ENCODE results near the gene CD247. TPM values are rescaled to one million over a fixed set of nuclear protein-coding genes. Genes with fewer than 3 reads are reported as not detected.

CD247 gene
- total and polyA plus RNA-seq, 2 of the 4 experiments (the other 2 are of a cell fraction), result not detected

DNA sequence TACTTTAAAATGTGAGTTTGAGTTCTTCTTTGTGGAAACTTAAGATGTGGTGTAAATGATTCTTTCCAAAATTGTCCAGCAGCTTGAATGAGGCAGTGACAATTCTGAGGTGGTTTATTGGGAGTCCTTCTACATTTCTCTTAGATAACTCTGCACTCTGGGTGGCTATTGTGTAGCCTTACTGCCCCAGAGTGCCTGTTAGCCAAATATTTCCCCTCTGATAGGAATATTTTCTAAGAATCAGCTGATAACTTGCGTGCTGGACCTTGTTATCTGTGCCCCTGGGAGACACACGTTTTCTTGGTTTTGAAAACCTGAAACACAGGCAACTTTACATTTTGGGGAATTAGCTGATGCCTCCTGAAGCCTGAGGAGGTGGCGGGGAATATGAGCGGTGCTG is 91.6 kb downstream of the CD247 start:
- H3K9me3 ChIP-seq (ENCODE audit: control insufficient read depth, insufficient read depth, low read length), result no peaks in the 10 kb centered on the region
- ATAC-seq (ENCODE audit: low read depth), result no peak
- dilution Hi-C loops (cut with HindIII; ENCODE audit: low sequenced_read_pairs, unreplicated experiment), result loop anchor here (25.0 kb wide), 1 partner anchor 164 kb away; no protein-coding TSS in a partner anchor
- DNase-seq, result no peak
- no peak overlapping the region for H4K8ac ChIP-seq (ENCODE audit: low read depth in 2 of 2, low read length in 2 of 2)
- no peak overlapping the region for H3K18ac ChIP-seq (ENCODE audit: low read depth, low read length)
- H3K9me1 ChIP-seq (ENCODE audit: insufficient read depth, low read length), result no peaks in the 10 kb centered on the region
- H4K91ac ChIP-seq (ENCODE audit: insufficient read depth, low read depth, low read length), result no peak overlapping the region
- WGBS, 2 experiments (ENCODE audit: extremely low coverage in 2 of 2, insufficient read length in 1 of 2), result no CpG with 5 or more reads among the region's 4 CpGs
- no peak overlapping the region for H3K4ac ChIP-seq (ENCODE audit: low read depth, low read length)
- no peak for TF ChIP-seq MAFK (IDR thresholded peaks at IDR 0.05; ENCODE audit: low read depth, low read length)
- no peak for TF ChIP-seq MXI1 (IDR thresholded peaks at IDR 0.05; ENCODE audit: borderline replicate concordance, low read depth, low read length)
- no peak for TF ChIP-seq POLR2A (IDR thresholded peaks at IDR 0.05; ENCODE audit: low read depth, low read length)
- TF ChIP-seq, protein P1, sequence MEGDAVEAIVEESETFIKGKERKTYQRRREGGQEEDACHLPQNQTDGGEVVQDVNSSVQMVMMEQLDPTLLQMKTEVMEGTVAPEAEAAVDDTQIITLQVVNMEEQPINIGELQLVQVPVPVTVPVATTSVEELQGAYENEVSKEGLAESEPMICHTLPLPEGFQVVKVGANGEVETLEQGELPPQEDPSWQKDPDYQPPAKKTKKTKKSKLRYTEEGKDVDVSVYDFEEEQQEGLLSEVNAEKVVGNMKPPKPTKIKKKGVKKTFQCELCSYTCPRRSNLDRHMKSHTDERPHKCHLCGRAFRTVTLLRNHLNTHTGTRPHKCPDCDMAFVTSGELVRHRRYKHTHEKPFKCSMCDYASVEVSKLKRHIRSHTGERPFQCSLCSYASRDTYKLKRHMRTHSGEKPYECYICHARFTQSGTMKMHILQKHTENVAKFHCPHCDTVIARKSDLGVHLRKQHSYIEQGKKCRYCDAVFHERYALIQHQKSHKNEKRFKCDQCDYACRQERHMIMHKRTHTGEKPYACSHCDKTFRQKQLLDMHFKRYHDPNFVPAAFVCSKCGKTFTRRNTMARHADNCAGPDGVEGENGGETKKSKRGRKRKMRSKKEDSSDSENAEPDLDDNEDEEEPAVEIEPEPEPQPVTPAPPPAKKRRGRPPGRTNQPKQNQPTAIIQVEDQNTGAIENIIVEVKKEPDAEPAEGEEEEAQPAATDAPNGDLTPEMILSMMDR (conservative IDR thresholded peaks at IDR 0.05; ENCODE audit: low read depth, low read length), result no peak
- no peak for TF ChIP-seq RCOR1 (IDR thresholded peaks at IDR 0.05; ENCODE audit: insufficient replicate concordance, low read length)
- no peak for TF ChIP-seq CEBPB (IDR thresholded peaks at IDR 0.05; ENCODE audit: low read depth, low read length)
- no peak for TF ChIP-seq RAD21 (IDR thresholded peaks at IDR 0.05; ENCODE audit: low read length)
- no peak for TF ChIP-seq FOS (IDR thresholded peaks at IDR 0.05; ENCODE audit: low read depth, low read length)
- no peak for TF ChIP-seq NFE2L2 (IDR thresholded peaks at IDR 0.05; ENCODE audit: low read depth, low read length)
- no peak for TF ChIP-seq MAZ (IDR thresholded peaks at IDR 0.05; ENCODE audit: borderline replicate concordance, low read depth, low read length)
- TF ChIP-seq, protein P2, sequence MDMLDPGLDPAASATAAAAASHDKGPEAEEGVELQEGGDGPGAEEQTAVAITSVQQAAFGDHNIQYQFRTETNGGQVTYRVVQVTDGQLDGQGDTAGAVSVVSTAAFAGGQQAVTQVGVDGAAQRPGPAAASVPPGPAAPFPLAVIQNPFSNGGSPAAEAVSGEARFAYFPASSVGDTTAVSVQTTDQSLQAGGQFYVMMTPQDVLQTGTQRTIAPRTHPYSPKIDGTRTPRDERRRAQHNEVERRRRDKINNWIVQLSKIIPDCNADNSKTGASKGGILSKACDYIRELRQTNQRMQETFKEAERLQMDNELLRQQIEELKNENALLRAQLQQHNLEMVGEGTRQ (IDR thresholded peaks at IDR 0.05; ENCODE audit: low read depth, low read length), result no peak
- no peaks in the 10 kb centered on the region for H3K27me3 ChIP-seq (ENCODE audit: control insufficient read depth, insufficient read depth, low read length)
- no peaks in the 10 kb centered on the region; the same call in 1 of the 2 replicates for H3K4me1 ChIP-seq (ENCODE audit: control insufficient read depth, insufficient read depth, low read length)
- no peak overlapping the region for H2AK9ac ChIP-seq (replicated peaks; ENCODE audit: low read depth, low read length, poor library complexity)
- no peak overlapping the region for H3K14ac ChIP-seq (replicated peaks; ENCODE audit: low read depth, low read length)
- no peaks in the 10 kb centered on the region for H4K20me1 ChIP-seq (ENCODE audit: insufficient read depth, low read length)
- H4K5ac ChIP-seq (ENCODE audit: low read depth, low read length), result no peak overlapping the region
- intact Hi-C loops (cut with micrococcal nuclease), result no loop called here
- BruUV-seq (replicated peaks), result no TSS peak
- H3K36me3 ChIP-seq (ENCODE audit: control insufficient read depth, insufficient read depth, low read length), result no peaks in the 10 kb centered on the region; the same call in 1 of the 2 replicates
- no peak overlapping the region for H3K27ac ChIP-seq (ENCODE audit: insufficient read depth, low read length)
- no peak overlapping the region for H3K4me2 ChIP-seq (ENCODE audit: low read depth, low read length)
- no peak overlapping the region for H2AFZ ChIP-seq (replicated peaks; ENCODE audit: low read length, poor library complexity)
- no peak overlapping the region for H3K9ac ChIP-seq (ENCODE audit: low read depth, low read length)
- H2BK120ac ChIP-seq (ENCODE audit: low read depth, low read length), result no peak overlapping the region
- ChIA-PET POLR2A (ENCODE audit: unreplicated experiment) (no interaction called here), CTCF (no interaction called here)
- no peak overlapping the region for H2BK15ac ChIP-seq (ENCODE audit: low read depth, low read length)
- H3K56ac ChIP-seq (ENCODE audit: extremely low read depth, insufficient read depth, low read length), result no peak overlapping the region
- H3K23ac ChIP-seq (ENCODE audit: low read depth, low read length), result no peak overlapping the region
- no peak overlapping the region for H2AK5ac ChIP-seq (ENCODE audit: low read depth, low read length)
- in situ Hi-C loops (cut with MboI; ENCODE audit: low sequenced_read_pairs), result loop anchor here (10.0 kb wide), 1 partner anchor 58 kb away; no protein-coding TSS in a partner anchor
- no peaks in the 10 kb centered on the region for H3K79me1 ChIP-seq (ENCODE audit: low read depth in 1 of 2, low read length in 2 of 2)
- no peak overlapping the region for H2BK5ac ChIP-seq (ENCODE audit: low read depth, low read length, poor library complexity, severe bottlenecking)
- H2BK20ac ChIP-seq (ENCODE audit: low read depth, low read length), result no peak overlapping the region
- no peak overlapping the region for H3K4me3 ChIP-seq (ENCODE audit: insufficient read depth, low read depth, low read length)
